ENCODE data around the gene RFTN1.

Gene RFTN1

DNA sequence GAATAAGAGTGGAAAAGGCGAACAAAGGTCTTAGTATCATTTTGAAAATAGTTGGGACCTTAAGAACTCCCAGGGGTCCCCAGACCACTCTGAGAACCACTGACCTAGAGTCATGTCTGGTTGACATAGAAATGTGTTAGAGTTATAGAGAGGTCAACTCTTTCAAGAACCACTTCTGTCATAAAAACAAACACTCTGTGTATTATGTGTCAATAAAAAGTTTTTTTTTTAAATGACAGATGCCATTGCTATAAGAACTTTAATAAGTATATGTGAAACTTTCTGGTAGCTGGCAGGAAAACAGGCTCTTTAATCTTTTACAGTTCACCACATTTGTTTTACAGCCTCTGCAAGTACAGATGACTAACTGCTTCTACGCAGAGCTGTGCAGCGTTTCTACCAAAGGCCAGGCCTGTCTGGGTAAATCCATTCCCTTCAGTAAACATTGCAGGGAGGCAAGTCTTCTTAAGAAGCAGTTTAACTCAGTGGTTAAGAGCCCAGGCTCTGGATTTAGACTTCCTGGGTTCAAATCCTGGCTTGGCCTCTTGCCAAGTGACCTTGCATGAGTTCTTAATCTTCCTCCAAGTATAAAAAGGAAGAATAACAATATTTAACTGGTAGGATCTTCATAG, 56.6 kb downstream of the RFTN1 start:
- POLR2A ChIA-PET = interaction anchor here (1.1 kb wide), 1 partner anchor 20 kb away, joined by 3 read pairs; no protein-coding TSS in a partner anchor
- CTCF ChIA-PET = no interaction called here
- TF ChIP-seq, protein P1, sequence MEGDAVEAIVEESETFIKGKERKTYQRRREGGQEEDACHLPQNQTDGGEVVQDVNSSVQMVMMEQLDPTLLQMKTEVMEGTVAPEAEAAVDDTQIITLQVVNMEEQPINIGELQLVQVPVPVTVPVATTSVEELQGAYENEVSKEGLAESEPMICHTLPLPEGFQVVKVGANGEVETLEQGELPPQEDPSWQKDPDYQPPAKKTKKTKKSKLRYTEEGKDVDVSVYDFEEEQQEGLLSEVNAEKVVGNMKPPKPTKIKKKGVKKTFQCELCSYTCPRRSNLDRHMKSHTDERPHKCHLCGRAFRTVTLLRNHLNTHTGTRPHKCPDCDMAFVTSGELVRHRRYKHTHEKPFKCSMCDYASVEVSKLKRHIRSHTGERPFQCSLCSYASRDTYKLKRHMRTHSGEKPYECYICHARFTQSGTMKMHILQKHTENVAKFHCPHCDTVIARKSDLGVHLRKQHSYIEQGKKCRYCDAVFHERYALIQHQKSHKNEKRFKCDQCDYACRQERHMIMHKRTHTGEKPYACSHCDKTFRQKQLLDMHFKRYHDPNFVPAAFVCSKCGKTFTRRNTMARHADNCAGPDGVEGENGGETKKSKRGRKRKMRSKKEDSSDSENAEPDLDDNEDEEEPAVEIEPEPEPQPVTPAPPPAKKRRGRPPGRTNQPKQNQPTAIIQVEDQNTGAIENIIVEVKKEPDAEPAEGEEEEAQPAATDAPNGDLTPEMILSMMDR (IDR thresholded peaks at IDR 0.05; ENCODE audit: insufficient read depth, low read length, missing control alignments) = no peak
- no peak for DNase-seq (ENCODE audit: low read depth, low spot score)
- no peak overlapping the region for H3K4me3 ChIP-seq (ENCODE audit: low read depth, low read length)

- CTCF ChIA-PET = interaction anchor here (1.4 kb wide), 1 partner anchor 10 kb away, joined by 3 read pairs; no protein-coding TSS in a partner anchor
- no peak overlapping the region for H3K4me3 ChIP-seq (ENCODE audit: low read depth, low read length)
- POLR2A ChIA-PET = no interaction called here
- no peak for DNase-seq (ENCODE audit: low read depth, low spot score)
- TF ChIP-seq, protein P1 (IDR thresholded peaks at IDR 0.05; ENCODE audit: insufficient read depth, low read length, missing control alignments) = no peak
Observed at GRCh38 chr3:16455966-16456365, 57.5 kb downstream of the RFTN1 start.

GRCh38 chr3:16455001-16455400, 58.5 kb downstream of the RFTN1 start:
- no peak overlapping the region for H3K4me3 ChIP-seq (ENCODE audit: low read depth, low read length)
- ChIA-PET CTCF (interaction anchor here (1.4 kb wide), 1 partner anchor 10 kb away, joined by 3 read pairs; no protein-coding TSS in a partner anchor), POLR2A (no interaction called here)
- no peak for DNase-seq (ENCODE audit: low read depth, low spot score)
- TF ChIP-seq, protein P1 (IDR thresholded peaks at IDR 0.05; ENCODE audit: insufficient read depth, low read length, missing control alignments) = no peak

GRCh38 chr3:16452261-16452660, 61.2 kb downstream of the RFTN1 start:
- DNase-seq (ENCODE audit: low read depth, low spot score) = no peak
- H3K4me3 ChIP-seq (ENCODE audit: low read depth, low read length) = no peak overlapping the region
- POLR2A ChIA-PET = interaction anchor here (0.9 kb wide), 1 partner anchor 22 kb away, joined by 3 read pairs; no protein-coding TSS in a partner anchor
- TF ChIP-seq, protein P1 (IDR thresholded peaks at IDR 0.05; ENCODE audit: insufficient read depth, low read length, missing control alignments) = no peak
- CTCF ChIA-PET = interaction anchor here (0.6 to 2.4 kb wide), 6 partner anchors 9 to 162 kb away, joined by 3 to 6 read pairs (median 4); no protein-coding TSS in a partner anchor

DNA sequence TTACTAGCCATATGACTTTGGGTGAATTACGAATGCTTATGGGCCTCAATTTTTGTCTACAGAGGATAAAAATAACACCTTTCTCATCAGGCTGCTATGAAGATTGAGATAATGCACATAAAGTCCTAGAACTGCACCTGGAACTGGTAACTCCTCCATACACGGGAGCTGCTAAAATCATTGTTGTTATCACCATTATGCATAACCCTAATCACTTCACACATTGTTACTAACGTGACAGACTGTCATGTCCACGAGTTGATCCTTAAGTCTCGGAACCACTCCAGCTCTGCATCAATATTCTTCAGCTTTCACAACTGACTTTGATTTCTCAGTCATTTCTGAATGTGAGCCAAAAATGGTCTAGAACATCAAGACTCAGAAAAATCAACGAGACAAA, 64.1 kb downstream of the RFTN1 start:
- ChIA-PET POLR2A (no interaction called here), CTCF (interaction anchor here (1.2 to 2.5 kb wide), 3 partner anchors 12 to 159 kb away, joined by 4 to 6 read pairs (median 4); no protein-coding TSS in a partner anchor)
- H3K4me3 ChIP-seq (ENCODE audit: low read depth, low read length) = no peak overlapping the region
- DNase-seq (ENCODE audit: low read depth, low spot score) = no peak
- TF ChIP-seq, protein P1 (IDR thresholded peaks at IDR 0.05; ENCODE audit: insufficient read depth, low read length, missing control alignments) = no peak

DNA sequence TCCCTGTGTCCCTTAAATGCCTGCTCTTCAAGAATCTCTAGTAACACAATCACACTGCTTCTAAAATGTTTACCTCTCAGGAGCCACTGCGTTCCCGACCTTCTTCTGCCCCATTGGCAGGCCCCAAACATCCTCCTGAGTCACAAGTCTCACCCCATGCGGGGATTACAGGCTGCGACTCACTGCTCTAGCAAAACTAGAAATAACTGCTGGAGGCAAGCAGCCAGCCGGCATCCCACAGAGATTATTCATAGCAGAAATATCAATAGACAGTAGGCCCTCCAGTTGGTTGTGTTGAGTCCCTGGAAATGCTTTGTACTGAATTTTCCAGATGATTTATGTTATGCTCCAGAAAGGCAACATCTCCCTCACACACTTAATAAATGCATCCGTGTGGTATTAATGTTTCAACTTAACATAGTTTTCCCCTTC, 64.8 kb downstream of the RFTN1 start:
- H3K4me3 ChIP-seq (ENCODE audit: low read depth, low read length) = no peak overlapping the region
- peak; percentile 95 for DNase-seq (ENCODE audit: low read depth, low spot score)
- ChIA-PET CTCF (interaction anchor here (2.5 kb wide), 1 partner anchor 49 kb away, joined by 6 read pairs; no protein-coding TSS in a partner anchor), POLR2A (no interaction called here)
- TF ChIP-seq, protein P1 (IDR thresholded peaks at IDR 0.05; ENCODE audit: insufficient read depth, low read length, missing control alignments) = no peak

Measured in AG04449 (cell line).